ENCODE measurements around the gene TMEM121B. TPM values are rescaled to one million over a fixed set of nuclear protein-coding genes. Genes with fewer than 3 reads are reported as not detected.

TMEM121B gene
- total RNA-seq, 1 experiment from 2014 or later, result 8.1 TPM

GRCh38 chr22:17106161-17106784 is 14.9 kb downstream of the TMEM121B start:
- Histone ChIP-seq H4K20me1 (ENCODE audit: control insufficient read depth, insufficient read depth, insufficient read length) (no peaks in the 10 kb centered on the region), H2AFZ (ENCODE audit: low read length) (no peak overlapping the region), H3K18ac (ENCODE audit: insufficient read length, low read depth, low read length) (no peak overlapping the region), H4K8ac (replicated peaks; ENCODE audit: insufficient read length, low read depth, low read length) (no peak overlapping the region), H3K23me2 (ENCODE audit: insufficient read length, low read depth, low read length, poor library complexity, severe bottlenecking) (no peaks in the 10 kb centered on the region), H3K27ac (ENCODE audit: insufficient read length, low read depth, low read length) (no peak overlapping the region), H2BK120ac (ENCODE audit: low read depth, low read length, poor library complexity, severe bottlenecking) (no peak overlapping the region), H2BK15ac (ENCODE audit: low read depth, low read length) (no peak overlapping the region), H2AK5ac (ENCODE audit: insufficient read length, low read length) (no peak overlapping the region), H3K23ac (ENCODE audit: insufficient read length, low read depth, low read length) (no peak overlapping the region), H4K5ac (ENCODE audit: insufficient read length, low read depth, low read length) (no peak overlapping the region), H3K14ac (ENCODE audit: insufficient read depth, low read length) (no peak overlapping the region), H4K91ac (ENCODE audit: insufficient read length, low read depth, low read length) (no peak overlapping the region), H3K9me3 (ENCODE audit: control insufficient read depth, low read depth, low read length) (no peaks in the 10 kb centered on the region), H3K79me2 (ENCODE audit: insufficient read depth, low read length) (no peaks in the 10 kb centered on the region), H3K56ac (ENCODE audit: insufficient read length, low read depth, low read length) (no peak overlapping the region), H3T11ph (ENCODE audit: low read length) (no peak overlapping the region), H3K79me1 (ENCODE audit: insufficient read depth, low read depth, low read length, poor library complexity, severe bottlenecking) (no peaks in the 10 kb centered on the region), H3K4ac (ENCODE audit: low read depth, low read length) (no peak overlapping the region), H3K4me2 (ENCODE audit: insufficient read depth, insufficient read length, low read length) (no peak overlapping the region), H2BK5ac (ENCODE audit: insufficient read length, low read length) (no peak overlapping the region), H2BK12ac (ENCODE audit: insufficient read length, low read depth, low read length) (no peak overlapping the region), H3K27me3 (ENCODE audit: insufficient read depth, low read length) (no peaks in the 10 kb centered on the region), H3K4me1 (ENCODE audit: insufficient read depth, low read length) (no peaks in the 10 kb centered on the region), H2BK20ac (ENCODE audit: low read depth, low read length, poor library complexity, severe bottlenecking) (no peak overlapping the region), H3K9ac (ENCODE audit: extremely low read depth, insufficient read length, low read length) (no peak overlapping the region)
- Mint-ChIP-seq H3K9me3 (no peaks in the 10 kb centered on the region; a peak in 1 of 5 replicates), H3K27me3 (ENCODE audit: low read depth) (no peaks in the 10 kb centered on the region), H3K4me1 (peaks cover 6 to 10% of the 10 kb centered on the region in 2 experiments), H3K27ac (no peak overlapping the region), H3K36me3 (ENCODE audit: insufficient read depth in 1 of 3, low read depth in 3 of 3) (peaks cover 5 to 24% (median 18%) of the 10 kb centered on the region in 3 experiments; a peak in 6 of 7 replicates), H3K4me3 (no peak overlapping the region)
- TF ChIP-seq CTCF (conservative IDR thresholded peaks at IDR 0.05), result peak; percentile 64
- no peak for DNase-seq
- WGBS (ENCODE audit: extremely low coverage, insufficient read length, low lambda C conversion rate), result no CpG with 5 or more reads among the region's 12 CpGs

Measured in H9 (cell line).